SH-SY5Y (cell line): ENCODE measurements around the gene SLC7A14.

ENCODE experiments used
- GATA2 ChIP-seq: IDR thresholded peaks from 2 replicates; pipeline ENCODE4 v1.6.1; 2011; ENCODE audit warnings: mild to moderate bottlenecking, low read depth, low read length
- GATA3 ChIP-seq: IDR thresholded peaks from 2 replicates; pipeline ENCODE4 v1.6.1; 2011; ENCODE audit warnings: low read depth, mild to moderate bottlenecking, low read length, moderate library complexity

- TF ChIP-seq GATA3 (no peak), GATA2 (no peak)
Observed at GRCh38 chr3:170420307-170420821, 165.5 kb downstream of the SLC7A14 start.
